GM18511 (cell line): ENCODE data around the gene TRIM40.

Experiments
- ATAC-seq: cut with Tn5 transposase; IDR thresholded peaks from one replicate; pipeline ENCODE4 v1.9.1; 2021; ENCODE audit warnings: mild to moderate bottlenecking, moderate library complexity; ENCODE audit not compliant: unreplicated experiment

The TRIM40 gene

GRCh38 chr6:30194797-30195690, 59.1 kb downstream of the TRIM40 start:
- no peak for ATAC-seq

GRCh38 chr6:30195951-30196350, 60.0 kb downstream of the TRIM40 start:
- no peak for ATAC-seq

GRCh38 chr6:30196376-30196775, 60.4 kb downstream of the TRIM40 start:
- no peak for ATAC-seq
